Measurements from ENCODE around the gene NKIRAS2.

NKIRAS2 gene

DNA sequence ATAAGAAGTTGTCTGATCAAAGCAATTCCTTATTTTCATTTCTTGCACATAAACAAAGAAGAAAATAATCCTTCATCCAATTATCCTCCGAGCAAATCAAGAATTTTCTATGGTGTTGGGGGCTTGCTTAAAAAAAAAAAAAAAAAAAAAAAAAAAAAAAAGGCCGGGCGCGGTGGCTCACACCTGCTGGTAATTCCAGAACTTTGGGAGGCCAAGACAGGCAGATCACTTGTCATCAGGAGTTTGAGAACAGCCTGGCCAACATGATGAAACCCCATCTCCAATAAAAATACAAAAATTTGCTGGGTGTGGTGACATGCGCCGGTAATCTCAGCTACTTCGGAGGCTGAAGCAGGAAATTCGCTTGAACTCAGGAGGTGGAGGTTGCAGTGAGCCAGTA lies 34.0 kb upstream of the NKIRAS2 start:
- TF ChIP-seq, protein P1, sequence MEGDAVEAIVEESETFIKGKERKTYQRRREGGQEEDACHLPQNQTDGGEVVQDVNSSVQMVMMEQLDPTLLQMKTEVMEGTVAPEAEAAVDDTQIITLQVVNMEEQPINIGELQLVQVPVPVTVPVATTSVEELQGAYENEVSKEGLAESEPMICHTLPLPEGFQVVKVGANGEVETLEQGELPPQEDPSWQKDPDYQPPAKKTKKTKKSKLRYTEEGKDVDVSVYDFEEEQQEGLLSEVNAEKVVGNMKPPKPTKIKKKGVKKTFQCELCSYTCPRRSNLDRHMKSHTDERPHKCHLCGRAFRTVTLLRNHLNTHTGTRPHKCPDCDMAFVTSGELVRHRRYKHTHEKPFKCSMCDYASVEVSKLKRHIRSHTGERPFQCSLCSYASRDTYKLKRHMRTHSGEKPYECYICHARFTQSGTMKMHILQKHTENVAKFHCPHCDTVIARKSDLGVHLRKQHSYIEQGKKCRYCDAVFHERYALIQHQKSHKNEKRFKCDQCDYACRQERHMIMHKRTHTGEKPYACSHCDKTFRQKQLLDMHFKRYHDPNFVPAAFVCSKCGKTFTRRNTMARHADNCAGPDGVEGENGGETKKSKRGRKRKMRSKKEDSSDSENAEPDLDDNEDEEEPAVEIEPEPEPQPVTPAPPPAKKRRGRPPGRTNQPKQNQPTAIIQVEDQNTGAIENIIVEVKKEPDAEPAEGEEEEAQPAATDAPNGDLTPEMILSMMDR (IDR thresholded peaks at IDR 0.05; ENCODE audit: control insufficient read depth, insufficient read depth, low read depth, low read length, missing control alignments): no peak
- no peak overlapping the region for H3K4me3 ChIP-seq (ENCODE audit: control insufficient read depth, low read depth, low read length)
- no peak for DNase-seq (ENCODE audit: low read depth)

DNA sequence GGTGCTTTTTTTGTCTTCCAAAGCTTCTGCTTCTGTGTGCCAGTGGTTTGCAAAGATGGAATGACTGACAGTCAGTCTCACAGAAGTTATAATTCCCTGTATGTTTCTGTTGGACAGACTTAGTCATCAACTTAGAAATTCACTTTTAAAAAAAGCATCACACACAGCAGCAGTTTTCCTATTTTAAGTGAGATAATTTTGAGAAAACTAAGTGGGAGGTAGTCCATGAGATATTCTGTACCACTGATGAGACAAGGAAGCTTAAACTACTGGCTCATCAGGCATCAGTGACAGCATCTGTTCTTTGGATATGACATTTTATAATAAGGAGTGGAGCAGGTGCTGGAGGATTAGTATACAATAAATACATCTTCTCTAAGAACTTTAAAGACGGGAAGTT lies 33.3 kb upstream of the NKIRAS2 start:
- H3K4me3 ChIP-seq (ENCODE audit: control insufficient read depth, low read depth, low read length): no peak overlapping the region
- DNase-seq (ENCODE audit: low read depth): no peak
- TF ChIP-seq, protein P1 (IDR thresholded peaks at IDR 0.05; ENCODE audit: control insufficient read depth, insufficient read depth, low read depth, low read length, missing control alignments): no peak

DNA sequence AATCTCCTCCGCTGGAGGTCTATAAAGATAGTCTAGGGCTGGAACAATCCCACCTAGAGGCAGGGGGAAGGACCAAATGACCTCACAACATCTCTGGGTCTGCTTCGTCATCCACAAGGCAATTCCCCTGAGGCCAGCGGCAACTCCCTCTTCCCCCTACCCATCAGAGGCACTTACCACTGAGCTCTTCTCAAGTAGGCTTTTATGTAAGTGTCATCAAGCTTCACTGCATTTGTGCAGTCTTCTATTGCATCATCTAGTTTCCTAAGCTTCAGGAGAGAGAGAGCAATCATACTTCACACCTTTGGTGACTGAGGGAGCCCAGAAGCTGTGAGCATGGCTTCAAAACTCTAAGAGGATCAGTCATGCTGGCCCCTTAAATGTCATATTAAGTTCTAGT lies 32.2 kb upstream of the NKIRAS2 start:
- no peak overlapping the region for H3K4me3 ChIP-seq (ENCODE audit: control insufficient read depth, low read depth, low read length)
- TF ChIP-seq, protein P1 (IDR thresholded peaks at IDR 0.05; ENCODE audit: control insufficient read depth, insufficient read depth, low read depth, low read length, missing control alignments): no peak
- DNase-seq (ENCODE audit: low read depth): no peak

DNA sequence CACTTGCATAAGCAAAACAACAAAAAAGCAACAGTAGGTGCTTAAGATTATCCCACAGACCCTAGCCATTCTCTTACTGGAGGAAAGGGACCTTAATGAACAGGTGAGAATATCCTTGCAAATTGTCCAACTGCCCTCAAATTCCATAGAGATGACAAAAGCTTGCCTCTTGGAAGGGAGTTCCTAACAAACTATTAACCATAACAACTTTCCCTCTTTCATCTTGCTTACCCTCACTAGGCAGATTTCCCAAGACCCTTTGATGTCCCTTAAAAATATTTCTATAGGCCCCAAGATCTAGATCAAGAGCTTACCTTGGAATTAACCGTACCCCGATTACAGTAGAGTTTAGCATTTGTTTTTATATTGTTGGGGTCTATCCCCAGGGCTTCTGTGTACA lies 31.5 kb upstream of the NKIRAS2 start:
- DNase-seq (ENCODE audit: low read depth): no peak
- TF ChIP-seq, protein P1 (IDR thresholded peaks at IDR 0.05; ENCODE audit: control insufficient read depth, insufficient read depth, low read depth, low read length, missing control alignments): no peak
- H3K4me3 ChIP-seq (ENCODE audit: control insufficient read depth, low read depth, low read length): no peak overlapping the region

DNA sequence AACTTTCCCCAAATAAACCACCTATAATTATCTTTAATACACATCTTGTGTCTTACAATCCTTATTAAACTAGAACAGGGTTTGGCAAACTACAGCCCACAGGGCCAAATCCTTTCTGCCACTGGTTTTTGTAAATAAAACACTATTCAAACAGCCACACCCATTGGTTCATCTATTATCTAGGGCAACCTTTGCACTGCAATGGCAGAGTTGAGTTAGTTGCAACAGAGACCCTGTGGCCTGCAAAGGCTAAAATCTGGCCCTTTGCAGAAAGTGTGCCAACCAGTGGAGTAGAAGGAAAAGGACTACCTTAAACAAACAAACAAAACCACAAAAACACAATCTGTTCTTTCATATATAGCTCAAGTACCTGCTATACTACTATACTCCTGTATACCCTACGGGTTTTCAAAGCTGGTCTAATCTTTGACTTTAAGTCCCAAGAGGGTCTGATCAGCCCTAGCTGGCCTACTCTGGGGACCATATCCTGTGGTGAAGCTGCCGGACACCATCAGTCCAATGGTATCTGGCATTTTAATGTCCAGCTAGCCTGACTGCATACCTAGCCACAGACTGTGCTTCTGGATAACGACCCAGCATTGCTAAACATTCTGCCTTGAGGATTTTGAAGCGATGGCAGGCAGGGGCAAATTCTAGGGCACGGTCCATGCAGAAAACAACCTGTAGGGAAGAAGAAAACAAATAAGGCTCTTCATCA lies 30.0 kb upstream of the NKIRAS2 start:
- DNase-seq (ENCODE audit: low read depth): no peak
- TF ChIP-seq, protein P1 (IDR thresholded peaks at IDR 0.05; ENCODE audit: control insufficient read depth, insufficient read depth, low read depth, low read length, missing control alignments): no peak
- H3K4me3 ChIP-seq (ENCODE audit: control insufficient read depth, low read depth, low read length): no peak overlapping the region

DNA sequence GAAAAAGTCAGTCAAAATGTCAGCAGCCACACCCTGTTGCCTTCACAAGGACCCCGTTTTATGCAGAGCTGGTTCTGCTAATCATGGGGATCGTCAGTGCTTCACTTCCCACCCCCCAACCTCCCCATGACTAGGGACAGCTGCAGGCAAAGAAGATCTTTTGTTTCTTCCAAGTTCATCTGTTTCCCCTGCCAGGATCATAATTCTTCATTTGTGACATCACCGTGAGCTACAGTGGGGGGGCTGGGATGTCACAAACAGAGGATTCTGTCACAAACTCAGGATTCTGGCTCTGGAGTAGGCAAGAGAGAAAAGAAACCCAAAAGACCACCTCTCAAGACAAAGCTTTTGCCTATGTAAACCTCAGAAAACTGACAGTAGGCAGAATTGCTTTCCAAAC lies 27.3 kb upstream of the NKIRAS2 start:
- DNase-seq (ENCODE audit: low read depth): no peak
- no peak overlapping the region for H3K4me3 ChIP-seq (ENCODE audit: control insufficient read depth, low read depth, low read length)

More for the DNA sequence above, 27.3 kb upstream of the NKIRAS2 start:
- TF ChIP-seq, protein P1 (IDR thresholded peaks at IDR 0.05; ENCODE audit: control insufficient read depth, insufficient read depth, low read depth, low read length, missing control alignments): no peak
